Fibroblast of lung (primary cell): ENCODE measurements around the gene AMOT. TPM values are rescaled to one million over a fixed set of nuclear protein-coding genes. Genes with fewer than 3 reads are reported as not detected.

ENCODE experiments used
- DNase-seq, 2 donors: peaks; one replicate each; pipeline versions ENCODE4 v3.0.0 to v3.0.0-alpha.2; 2010; ENCODE audit warnings: low read depth in 2 of 2
- H2AFZ ChIP-seq: 2 replicates; pipeline ENCODE4 v1.5.1; 2012; ENCODE audit warnings: low read length, control low read depth, inconsistent platforms
- H3K27ac ChIP-seq: 2 replicates; pipeline ENCODE4 v1.5.1; 2011; ENCODE audit warnings: low read length, control low read depth; ENCODE audit not compliant: insufficient read depth
- H3K27me3 ChIP-seq: 2 replicates; pipeline ENCODE4 v1.5.1; 2011; ENCODE audit warnings: mild to moderate bottlenecking, low read length; ENCODE audit not compliant: control insufficient read depth, insufficient read depth
- H3K36me3 ChIP-seq: 2 replicates; pipeline ENCODE4 v1.5.1; 2011; ENCODE audit warnings: low read length; ENCODE audit not compliant: control insufficient read depth, insufficient read depth
- H3K4me1 ChIP-seq: 2 replicates; pipeline ENCODE4 v1.5.1; 2011; ENCODE audit warnings: low read length; ENCODE audit not compliant: control insufficient read depth, insufficient read depth; ENCODE audit errors: extremely low read depth
- H3K4me2 ChIP-seq: 2 replicates; pipeline ENCODE4 v1.5.1; 2011; ENCODE audit warnings: low read length, control low read depth; ENCODE audit not compliant: insufficient read depth; ENCODE audit errors: extremely low read depth
- H3K4me3 ChIP-seq, 4 experiments: fragments of 200-600 bp in 1 of 4; sonication (generic) in 1 of 4; replicated peaks in 1 of 4; 2 replicates each; pipeline ENCODE4 v1.5.1; 2011 to 2016; ENCODE audit warnings: low read length in 4 of 4, low read depth in 3 of 4, mild to moderate bottlenecking in 3 of 4, control low read depth in 2 of 4, inconsistent platforms in 1 of 4, mixed read lengths in 1 of 4; ENCODE audit not compliant: insufficient read depth in 1 of 4; ENCODE audit errors: control extremely low read depth in 1 of 4
- H3K79me2 ChIP-seq: 2 replicates; pipeline ENCODE4 v1.5.1; 2012; ENCODE audit warnings: mild to moderate bottlenecking, low read length, inconsistent platforms; ENCODE audit not compliant: control insufficient read depth, insufficient read depth
- H3K9ac ChIP-seq: 2 replicates; pipeline ENCODE4 v1.5.1; 2011; ENCODE audit warnings: mild to moderate bottlenecking, low read length, control low read depth; ENCODE audit not compliant: insufficient read depth
- H3K9me3 ChIP-seq: 2 replicates; pipeline ENCODE4 v1.5.1; 2012; ENCODE audit warnings: low read depth, low read length; ENCODE audit not compliant: control insufficient read depth, insufficient read depth
- H4K20me1 ChIP-seq: 2 replicates; pipeline ENCODE4 v1.5.1; 2011; ENCODE audit warnings: low read length; ENCODE audit not compliant: control insufficient read depth, insufficient read depth; ENCODE audit errors: extremely low read depth
- CTCF ChIP-seq, 2 donors: IDR thresholded peaks in 1 of 2; conservative IDR thresholded peaks in 1 of 2; 1 replicate in 1 of 2; 2 replicates in 1 of 2; pipeline ENCODE4 v1.5.1; 2011 to 2012; ENCODE audit warnings: low read length in 2 of 2, control low read depth in 1 of 2, inconsistent platforms in 1 of 2, low read depth in 1 of 2, mild to moderate bottlenecking in 1 of 2
- EZH2 ChIP-seq: IDR thresholded peaks from 2 replicates; pipeline ENCODE4 v1.5.1; 2012; ENCODE audit warnings: low read length, control low read depth, mild to moderate bottlenecking; ENCODE audit errors: missing control alignments
- polyA plus RNA-seq, 2 donors: library from polyadenylated mRNA; depleted of rRNA in 1 of 2; stranded (reverse) in 1 of 2; unstranded in 1 of 2; fragments of >200 nt; gene quantifications; 2 replicates each; pipeline ENCODE4 v1.2.1, GENCODE V29; 2011 to 2012; ENCODE audit warnings: missing spikeins in 1 of 2
- total RNA-seq: library from RNA; depleted of rRNA; stranded (reverse); fragments of >200 nt; gene quantifications from 2 replicates; pipeline ENCODE4 v1.2.1, GENCODE V29; 2014

The AMOT gene
- total and polyA plus RNA-seq, 2 donors (not counting 1 experiment from before 2014, with no cell fraction given), result 6.8 to 7.5 TPM

DNA sequence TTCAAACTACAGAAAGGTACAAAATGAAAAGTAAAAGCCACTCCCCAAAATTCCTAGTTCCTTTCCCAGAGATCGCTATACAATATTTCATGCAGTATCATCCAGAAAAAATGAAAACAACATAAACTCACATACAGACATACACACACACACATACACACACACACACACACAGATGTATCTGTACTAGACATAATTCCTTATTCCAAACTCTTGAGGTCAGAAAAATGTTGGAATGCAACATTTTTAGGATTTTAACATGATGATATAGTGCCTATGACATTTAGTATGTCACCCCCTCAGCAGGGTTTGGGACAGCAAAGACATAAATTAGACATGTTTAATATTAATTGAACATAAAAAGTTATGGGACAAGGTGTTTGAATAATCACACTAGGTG lies 87.5 kb downstream of the AMOT start:
- no peak overlapping the region for H3K4me3 ChIP-seq
- H2AFZ ChIP-seq, result no peak overlapping the region
- no peaks in the 10 kb centered on the region for H4K20me1 ChIP-seq
- DNase-seq, result no peak
- no peak overlapping the region for H3K4me2 ChIP-seq
- H3K27me3 ChIP-seq, result no peaks in the 10 kb centered on the region
- no peaks in the 10 kb centered on the region for H3K36me3 ChIP-seq
- H3K79me2 ChIP-seq, result no peaks in the 10 kb centered on the region
- no peaks in the 10 kb centered on the region for H3K4me1 ChIP-seq
- H3K9me3 ChIP-seq, result no peaks in the 10 kb centered on the region
- H3K9ac ChIP-seq, result no peak overlapping the region
- no peak overlapping the region for H3K27ac ChIP-seq
- no peak for TF ChIP-seq CTCF (conservative IDR thresholded peaks at IDR 0.05 in 1 of 2, IDR thresholded peaks at IDR 0.05 in 1 of 2; ENCODE audit: low read depth in 1 of 2, low read length in 2 of 2)
- TF ChIP-seq EZH2, result no peak

GRCh38 chrX:112751076-112751475 lies 89.6 kb downstream of the AMOT start:
- no peaks in the 10 kb centered on the region for H3K4me1 ChIP-seq
- no peak overlapping the region for H2AFZ ChIP-seq
- no peak overlapping the region for H3K9ac ChIP-seq
- H3K79me2 ChIP-seq, result no peaks in the 10 kb centered on the region
- TF ChIP-seq CTCF (conservative IDR thresholded peaks at IDR 0.05 in 1 of 2, IDR thresholded peaks at IDR 0.05 in 1 of 2; ENCODE audit: low read depth in 1 of 2, low read length in 2 of 2) (no peak), EZH2 (no peak)
- H3K36me3 ChIP-seq, result no peaks in the 10 kb centered on the region
- H3K27me3 ChIP-seq, result no peaks in the 10 kb centered on the region
- H3K4me3 ChIP-seq, result no peak overlapping the region
- no peak overlapping the region for H3K4me2 ChIP-seq
- H4K20me1 ChIP-seq, result no peaks in the 10 kb centered on the region
- no peak overlapping the region for H3K27ac ChIP-seq
- DNase-seq, result no peak
- H3K9me3 ChIP-seq, result no peaks in the 10 kb centered on the region

- Histone ChIP-seq H2AFZ (no peak overlapping the region), H3K9me3 (no peaks in the 10 kb centered on the region), H3K79me2 (no peaks in the 10 kb centered on the region), H3K27ac (no peak overlapping the region), H3K27me3 (no peaks in the 10 kb centered on the region), H3K4me1 (no peaks in the 10 kb centered on the region), H4K20me1 (no peaks in the 10 kb centered on the region), H3K9ac (no peak overlapping the region), H3K36me3 (no peaks in the 10 kb centered on the region), H3K4me2 (no peak overlapping the region), H3K4me3 (no peak overlapping the region)
- TF ChIP-seq CTCF (conservative IDR thresholded peaks at IDR 0.05 in 1 of 2, IDR thresholded peaks at IDR 0.05 in 1 of 2; ENCODE audit: low read depth in 1 of 2, low read length in 2 of 2) (no peak), EZH2 (no peak)
- peak in 1 of 2 donors; percentile 63 for DNase-seq
Measured at GRCh38 chrX:112746812-112747595, 93.6 kb downstream of the AMOT start.
